DOHH2 (cell line): ENCODE data around the gene FAM124A.

ENCODE experiments used
- EZH2phosphoT487 ChIP-seq: fragments of 200-600 bp; sonication (generic); IDR thresholded peaks from 2 replicates; pipeline ENCODE4 v1.6.1; 2017; ENCODE audit warnings: borderline replicate concordance, mild to moderate bottlenecking, antibody characterized with exemption, low read length, moderate library complexity, mixed read lengths
- TF ChIP-seq, protein P1 (sequence below): fragments of 200-600 bp; sonication (generic); IDR thresholded peaks from one replicate; pipeline ENCODE4 v1.5.1; 2014; ENCODE audit warnings: antibody characterized with exemption, mild to moderate bottlenecking, low read depth, low read length; ENCODE audit not compliant: poor library complexity, severe bottlenecking

DNA sequence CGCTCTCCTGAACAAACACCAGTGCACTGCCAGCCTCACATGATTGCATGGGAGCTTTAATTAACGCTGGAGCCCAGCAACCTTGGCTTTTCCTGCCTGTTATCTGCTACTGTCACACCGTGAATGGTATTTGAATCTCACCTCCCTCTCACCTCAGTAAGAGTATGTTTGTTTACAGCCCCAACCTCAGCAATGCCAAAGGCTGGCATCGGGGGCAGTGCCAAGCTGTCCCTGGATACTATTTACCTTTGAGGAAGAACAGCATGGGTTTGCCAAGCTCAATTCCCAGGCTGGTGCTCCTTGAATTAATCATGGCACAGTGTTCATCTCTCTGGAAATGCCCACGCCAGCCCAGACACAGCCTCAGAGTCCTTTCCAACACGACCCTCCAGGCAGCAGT, 60.1 kb downstream of the FAM124A start:
- TF ChIP-seq, protein P1, sequence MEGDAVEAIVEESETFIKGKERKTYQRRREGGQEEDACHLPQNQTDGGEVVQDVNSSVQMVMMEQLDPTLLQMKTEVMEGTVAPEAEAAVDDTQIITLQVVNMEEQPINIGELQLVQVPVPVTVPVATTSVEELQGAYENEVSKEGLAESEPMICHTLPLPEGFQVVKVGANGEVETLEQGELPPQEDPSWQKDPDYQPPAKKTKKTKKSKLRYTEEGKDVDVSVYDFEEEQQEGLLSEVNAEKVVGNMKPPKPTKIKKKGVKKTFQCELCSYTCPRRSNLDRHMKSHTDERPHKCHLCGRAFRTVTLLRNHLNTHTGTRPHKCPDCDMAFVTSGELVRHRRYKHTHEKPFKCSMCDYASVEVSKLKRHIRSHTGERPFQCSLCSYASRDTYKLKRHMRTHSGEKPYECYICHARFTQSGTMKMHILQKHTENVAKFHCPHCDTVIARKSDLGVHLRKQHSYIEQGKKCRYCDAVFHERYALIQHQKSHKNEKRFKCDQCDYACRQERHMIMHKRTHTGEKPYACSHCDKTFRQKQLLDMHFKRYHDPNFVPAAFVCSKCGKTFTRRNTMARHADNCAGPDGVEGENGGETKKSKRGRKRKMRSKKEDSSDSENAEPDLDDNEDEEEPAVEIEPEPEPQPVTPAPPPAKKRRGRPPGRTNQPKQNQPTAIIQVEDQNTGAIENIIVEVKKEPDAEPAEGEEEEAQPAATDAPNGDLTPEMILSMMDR, result no peak
- TF ChIP-seq EZH2phosphoT487, result no peak
